ENCODE measurements around the gene EEF1AKMT2. TPM values are rescaled to one million over a fixed set of nuclear protein-coding genes. Genes with fewer than 3 reads are reported as not detected.

The EEF1AKMT2 gene
- total and polyA plus RNA-seq, 2 of the 13 experiments (the other 11 are each of a cell fraction or from before 2014, with no cell fraction given): 11.3 to 19.3 TPM

DNA sequence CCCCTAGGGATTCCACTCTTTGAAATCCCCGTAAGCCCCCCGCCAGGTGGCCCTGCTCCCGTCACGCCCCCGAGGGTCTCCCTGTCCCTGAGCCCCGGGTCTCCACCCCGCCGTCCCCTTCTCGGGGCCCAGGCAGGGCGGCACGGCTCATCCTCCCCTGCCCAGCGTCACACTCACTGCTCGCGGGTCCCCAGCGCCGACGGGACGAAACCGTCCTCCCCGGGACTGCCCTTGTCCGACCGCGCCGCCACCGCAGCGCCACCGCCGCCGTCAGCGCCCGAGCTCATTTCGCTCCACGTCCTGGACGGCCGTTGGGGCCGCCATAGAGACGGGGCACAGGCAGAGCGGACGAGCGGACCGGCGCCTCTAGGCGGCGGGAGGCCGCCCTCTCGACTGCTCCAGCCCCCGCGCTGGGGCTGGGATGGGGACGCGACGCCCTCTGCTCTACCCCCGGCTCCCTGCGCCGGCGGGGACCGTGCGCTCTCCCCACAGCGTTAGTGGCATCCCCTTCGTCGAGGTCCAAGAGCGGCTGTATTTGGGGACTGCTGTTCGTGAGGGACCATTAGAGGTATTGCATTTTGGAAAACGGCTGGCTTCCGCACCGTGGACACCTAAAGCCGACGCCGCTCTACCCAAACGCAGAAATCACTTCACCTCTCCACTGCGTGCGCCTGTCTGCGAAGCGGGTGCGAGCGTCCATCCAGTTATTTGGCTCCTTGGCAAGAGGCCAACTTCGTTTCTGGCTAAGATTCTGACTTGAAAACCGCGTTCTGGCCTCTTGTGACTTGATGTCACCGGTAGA lies at the start of gene EEF1AKMT2 (continued):
- TF ChIP-seq ZNF569 (CRISPR knock-in tag; IDR thresholded peaks at IDR 0.05; ENCODE audit: borderline replicate concordance): no peak
- TF ChIP-seq PHF21A (CRISPR knock-in tag; IDR thresholded peaks at IDR 0.05): peak; percentile 78
- no peak for TF ChIP-seq RFX1 (IDR thresholded peaks at IDR 0.05)
- no peak for TF ChIP-seq ZNF510 (CRISPR knock-in tag; IDR thresholded peaks at IDR 0.05; ENCODE audit: low read depth)
- TF ChIP-seq PHF8 (CRISPR knock-in tag; IDR thresholded peaks at IDR 0.05): peak; percentile 98
- no peak for TF ChIP-seq ELK4 (CRISPR knock-in tag; IDR thresholded peaks at IDR 0.05; ENCODE audit: borderline replicate concordance)
- TF ChIP-seq SMAD1 (CRISPR knock-in tag; IDR thresholded peaks at IDR 0.05; ENCODE audit: borderline replicate concordance, low read depth): peak; percentile 80
- TF ChIP-seq POLR2AphosphoS2 (IDR thresholded peaks at IDR 0.05; ENCODE audit: low read depth, low read length): no peak
- no peak for TF ChIP-seq ZNF17 (CRISPR knock-in tag; IDR thresholded peaks at IDR 0.05)
- TF ChIP-seq ZNF253 (CRISPR knock-in tag; IDR thresholded peaks at IDR 0.05; ENCODE audit: borderline replicate concordance): 0 out of 2 replicates have a peak, but pooled peaks have one; percentile 11
- no peak for TF ChIP-seq ZNF101 (CRISPR knock-in tag; IDR thresholded peaks at IDR 0.05; ENCODE audit: borderline replicate concordance, low read depth)
- TF ChIP-seq ZNF704 (CRISPR knock-in tag; IDR thresholded peaks at IDR 0.05; ENCODE audit: borderline replicate concordance): peak; percentile 46; the same call in 1 of the 2 replicates
- TF ChIP-seq ZNF614 (CRISPR knock-in tag; IDR thresholded peaks at IDR 0.05; ENCODE audit: borderline replicate concordance): peak; percentile 81; the same call in 1 of the 2 replicates
- TF ChIP-seq ATF1 (CRISPR knock-in tag; IDR thresholded peaks at IDR 0.05): no peak
- TF ChIP-seq SALL1 (CRISPR knock-in tag; IDR thresholded peaks at IDR 0.05): peak; percentile 51
- TF ChIP-seq, protein P1, sequence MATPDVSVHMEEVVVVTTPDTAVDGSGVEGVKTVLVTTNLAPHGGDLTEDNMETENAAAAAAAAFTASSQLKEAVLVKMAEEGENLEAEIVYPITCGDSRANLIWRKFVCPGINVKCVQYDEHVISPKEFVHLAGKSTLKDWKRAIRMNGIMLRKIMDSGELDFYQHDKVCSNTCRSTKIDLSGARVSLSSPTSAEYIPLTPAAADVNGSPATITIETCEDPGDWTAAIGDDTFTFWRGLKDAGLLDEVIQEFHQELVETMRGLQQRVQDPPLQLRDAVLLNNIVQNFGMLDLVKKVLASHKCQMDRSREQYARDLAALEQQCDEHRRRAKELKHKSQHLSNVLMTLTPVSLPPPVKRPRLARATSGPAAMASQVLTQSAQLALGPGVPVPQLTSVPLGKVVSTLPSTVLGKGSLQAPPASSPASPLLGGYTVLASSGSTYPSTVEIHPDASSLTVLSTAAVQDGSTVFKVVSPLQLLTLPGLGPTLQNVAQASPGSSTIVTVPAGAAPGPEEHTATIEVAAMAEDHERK (CRISPR knock-in tag; IDR thresholded peaks at IDR 0.05; ENCODE audit: low read depth): peak; percentile 23; the same call in 1 of the 2 replicates
- peak; percentile 88; the same call in 1 of the 2 replicates for TF ChIP-seq HOXA5 (CRISPR knock-in tag; IDR thresholded peaks at IDR 0.05)
- TF ChIP-seq MTF2 (CRISPR knock-in tag; IDR thresholded peaks at IDR 0.05; ENCODE audit: borderline replicate concordance): peak; percentile 94
- peak; percentile 51; the same call in 1 of the 2 replicates for TF ChIP-seq ZNF740 (CRISPR knock-in tag; IDR thresholded peaks at IDR 0.05)
- no peak; the same call in 1 of the 2 replicates for TF ChIP-seq ZNF710 (CRISPR knock-in tag; IDR thresholded peaks at IDR 0.05; ENCODE audit: borderline replicate concordance)
- no peak for TF ChIP-seq MLLT10 (CRISPR knock-in tag; IDR thresholded peaks at IDR 0.05)
- TF ChIP-seq ZFP62 (CRISPR knock-in tag; IDR thresholded peaks at IDR 0.05): 0 out of 2 replicates have a peak, but pooled peaks have one; percentile 70
- 0 out of 2 replicates have a peak, but pooled peaks have one; percentile 69 for TF ChIP-seq ZNF598 (CRISPR knock-in tag; IDR thresholded peaks at IDR 0.05; ENCODE audit: borderline replicate concordance)
- TF ChIP-seq KAT2B (IDR thresholded peaks at IDR 0.05; ENCODE audit: borderline replicate concordance, low read depth, low read length): no peak
